HPDE6-E6E7 (cell line): ENCODE measurements around the gene SH3PXD2A.
A peak's percentile ranks its signal among the peaks of the same experiment; 100 is the strongest.
"Not testable (repeated sequence)": the region's sequence is repeated elsewhere in the genome, so short reads cannot be mapped to it uniquely, and the experiment has no call there.

ENCODE experiments used
- DNase-seq: peaks from one replicate; pipeline ENCODE4 v3.0.0; 2011; ENCODE audit warnings: missing footprints; ENCODE audit errors: extremely low spot score

SH3PXD2A gene

DNA sequence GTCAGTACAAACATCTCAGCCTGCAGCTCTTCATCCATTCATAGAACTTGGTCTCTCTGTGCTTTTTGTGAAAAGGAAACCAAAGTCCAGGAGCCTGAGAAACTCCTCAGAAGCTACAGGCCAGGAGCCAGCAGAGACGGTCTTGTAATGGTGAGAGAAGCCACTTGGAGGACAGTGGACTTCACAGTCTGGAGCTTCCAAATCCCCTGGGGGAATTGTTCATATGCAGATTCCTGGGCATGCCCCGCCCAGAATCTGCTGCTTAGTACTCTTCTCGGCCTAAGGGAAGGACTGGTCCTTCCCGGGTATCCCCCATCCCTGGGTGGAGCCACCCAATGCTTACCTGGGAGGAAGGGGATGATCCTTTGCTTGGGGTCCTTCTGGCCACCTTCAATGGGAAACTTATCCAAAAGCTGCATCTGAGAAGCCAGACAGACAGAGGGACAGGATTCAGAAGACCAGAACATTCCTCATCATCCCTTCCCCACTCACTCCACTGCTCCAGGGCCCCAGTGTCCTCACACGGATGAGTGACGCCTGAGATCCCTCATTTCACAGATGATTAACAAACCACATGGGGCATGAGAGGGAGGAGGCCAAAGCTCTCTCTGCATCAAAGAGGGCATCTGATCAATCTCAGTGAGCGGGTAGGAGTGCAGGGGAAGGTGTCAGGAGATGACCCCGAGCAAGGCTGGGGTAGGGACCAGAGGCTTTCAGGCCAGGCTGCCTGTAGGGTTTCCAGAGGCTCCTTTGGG is 88.4 kb downstream of the SH3PXD2A start:
- no peak for DNase-seq

DNA sequence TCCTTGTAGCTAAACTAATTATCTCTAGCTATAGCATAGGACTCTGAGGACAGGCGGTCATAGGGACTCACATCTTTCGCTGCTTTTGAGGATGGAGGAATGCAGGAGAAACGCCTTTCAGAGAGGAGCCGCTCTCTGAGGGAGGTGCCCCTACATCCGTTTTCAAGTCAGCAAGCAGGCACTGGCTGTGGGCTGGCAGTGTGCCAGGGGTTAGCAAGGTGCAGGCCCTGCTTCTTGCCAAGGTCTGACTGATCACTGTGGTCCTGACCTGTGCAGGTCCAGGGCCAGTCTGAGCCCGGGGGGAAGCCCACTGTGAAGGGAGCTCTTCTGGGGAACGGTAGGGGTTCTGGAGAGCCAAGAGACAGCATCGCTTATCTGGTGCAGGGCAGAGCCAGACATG is 89.4 kb downstream of the SH3PXD2A start:
- no peak for DNase-seq

DNA sequence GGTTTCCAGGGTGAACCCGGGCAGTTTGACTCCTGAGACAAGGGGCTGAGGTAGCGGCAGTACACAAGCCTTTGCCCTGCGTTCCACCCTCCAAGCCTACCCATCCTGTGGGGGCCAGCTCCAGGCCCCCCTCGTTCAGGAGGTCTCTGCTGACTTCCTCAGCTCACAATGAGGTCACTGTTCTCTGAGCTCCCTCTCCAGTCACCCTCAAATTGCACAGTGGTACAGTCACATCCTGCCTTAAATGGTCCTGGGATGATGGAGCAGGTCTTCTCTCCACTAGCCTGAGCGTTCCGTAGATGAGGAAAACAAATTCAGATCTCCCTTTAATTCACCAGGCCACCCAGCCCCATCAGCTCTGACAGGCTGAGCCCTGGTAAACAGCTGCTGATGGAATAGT is 90.2 kb downstream of the SH3PXD2A start:
- DNase-seq: no peak

DNA sequence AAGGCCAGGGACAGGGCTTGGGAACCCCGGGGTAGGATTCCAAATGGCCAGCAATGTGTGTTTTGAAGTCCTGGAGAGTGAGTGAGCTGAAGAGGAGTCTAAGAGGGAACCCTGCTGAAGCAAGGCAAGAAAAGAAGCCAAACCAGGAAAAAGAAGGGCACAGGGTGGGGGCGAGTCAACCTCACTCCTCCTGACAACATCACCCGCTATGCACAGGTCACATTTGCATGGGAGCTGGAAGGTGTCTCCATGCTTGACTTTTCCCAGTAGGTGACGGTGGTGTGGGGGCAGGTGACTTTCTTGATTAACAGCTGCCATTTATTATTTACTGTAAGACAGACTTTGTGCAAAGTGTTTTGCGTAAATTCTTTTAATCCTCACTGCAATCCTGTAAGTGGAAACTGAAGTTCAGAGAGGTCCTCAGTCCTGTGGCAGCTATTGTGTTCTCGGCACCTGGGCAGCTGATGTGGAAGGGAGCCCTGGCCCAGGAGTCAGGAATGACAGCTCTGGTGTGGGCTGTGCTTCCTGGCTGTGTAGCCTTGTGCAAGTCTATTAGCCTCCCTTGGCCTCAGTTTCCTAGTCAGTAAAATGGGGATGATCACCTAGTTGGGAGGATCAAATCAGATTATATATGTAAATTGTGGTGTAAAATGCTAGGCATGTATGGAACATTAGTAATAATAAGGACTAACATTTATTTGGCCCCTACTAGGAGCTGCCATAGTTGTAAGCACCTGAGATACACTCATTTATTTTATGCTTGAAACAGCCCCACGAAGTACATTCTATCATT is 90.9 kb downstream of the SH3PXD2A start:
- no peak for DNase-seq

DNA sequence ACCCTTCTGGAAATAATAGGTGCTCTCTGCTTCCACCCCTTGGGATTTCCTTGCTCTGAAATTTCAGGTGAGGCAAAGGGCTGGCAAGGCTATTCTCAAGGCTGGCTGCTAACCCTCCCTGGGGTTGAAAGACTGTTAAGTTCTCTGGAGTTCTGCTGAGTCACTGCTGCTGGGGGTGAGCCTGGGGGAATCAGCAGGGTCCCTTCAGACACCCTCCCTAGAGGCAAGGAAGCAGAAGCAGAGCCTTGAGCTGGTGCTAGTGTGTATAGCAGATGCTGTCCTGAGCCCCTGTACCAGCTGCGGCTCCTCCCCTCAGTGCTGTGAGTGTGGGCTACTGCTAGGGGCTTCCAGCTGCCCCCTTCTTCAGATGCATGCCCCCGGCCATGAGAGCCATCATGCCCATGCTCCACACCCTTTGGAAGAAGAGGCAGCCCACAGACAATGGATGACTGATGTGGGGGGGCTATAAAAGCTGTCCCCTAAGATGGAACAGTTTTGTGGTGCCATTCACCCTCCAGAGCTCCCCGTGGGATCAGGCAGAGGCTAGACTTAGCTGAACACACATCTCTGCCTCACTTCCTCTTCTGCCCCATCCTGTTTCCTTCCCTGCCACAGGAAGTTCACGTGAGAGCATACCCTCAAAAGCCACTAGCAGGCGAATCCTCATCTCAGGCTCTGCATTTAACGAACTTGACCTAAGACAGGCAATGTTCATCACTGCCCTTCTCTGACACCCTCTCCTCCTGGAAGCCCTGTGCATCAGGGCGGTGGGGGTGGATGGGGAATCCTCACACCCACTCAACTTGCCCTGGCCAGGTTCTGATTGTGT is 91.8 kb downstream of the SH3PXD2A start:
- no peak for DNase-seq

DNA sequence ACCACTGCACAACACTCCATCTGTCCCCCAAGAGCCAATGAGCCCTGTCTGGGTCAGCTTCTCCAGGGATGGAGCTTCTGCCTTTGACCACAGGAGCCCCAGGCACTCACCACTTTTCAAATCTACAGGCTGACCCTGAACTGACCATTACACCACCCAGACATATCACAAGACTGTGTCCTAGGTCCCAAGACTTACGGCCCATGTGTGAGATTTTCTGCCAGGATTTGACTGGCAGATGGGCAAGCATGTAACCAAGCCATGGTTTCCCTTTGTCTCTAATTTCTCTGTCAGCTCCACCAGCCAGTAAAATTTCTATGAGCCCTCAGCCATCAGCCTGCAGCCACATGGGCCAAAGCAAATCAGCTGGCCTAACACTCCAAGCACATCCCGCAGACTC is 92.5 kb downstream of the SH3PXD2A start:
- no peak for DNase-seq

DNA sequence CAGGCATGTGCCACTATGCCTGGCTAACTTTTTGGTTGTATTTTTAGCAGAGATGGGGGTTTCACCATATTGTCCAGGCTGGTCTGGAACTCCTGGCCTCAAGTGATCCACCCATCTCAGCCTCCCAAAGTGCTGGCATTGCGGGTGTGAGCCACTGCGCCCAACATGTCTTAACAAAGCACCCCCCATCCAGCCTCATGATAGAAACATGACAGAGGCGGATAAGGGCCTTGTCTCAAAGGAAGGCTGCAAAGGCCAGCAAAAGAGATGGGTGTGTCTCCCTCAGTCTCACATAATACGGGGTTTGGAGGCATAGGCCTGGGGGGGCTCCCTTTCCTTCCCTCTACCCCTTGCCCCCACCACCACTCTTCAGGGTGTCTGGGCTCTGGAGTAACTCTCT is 93.2 kb downstream of the SH3PXD2A start:
- no peak for DNase-seq

DNA sequence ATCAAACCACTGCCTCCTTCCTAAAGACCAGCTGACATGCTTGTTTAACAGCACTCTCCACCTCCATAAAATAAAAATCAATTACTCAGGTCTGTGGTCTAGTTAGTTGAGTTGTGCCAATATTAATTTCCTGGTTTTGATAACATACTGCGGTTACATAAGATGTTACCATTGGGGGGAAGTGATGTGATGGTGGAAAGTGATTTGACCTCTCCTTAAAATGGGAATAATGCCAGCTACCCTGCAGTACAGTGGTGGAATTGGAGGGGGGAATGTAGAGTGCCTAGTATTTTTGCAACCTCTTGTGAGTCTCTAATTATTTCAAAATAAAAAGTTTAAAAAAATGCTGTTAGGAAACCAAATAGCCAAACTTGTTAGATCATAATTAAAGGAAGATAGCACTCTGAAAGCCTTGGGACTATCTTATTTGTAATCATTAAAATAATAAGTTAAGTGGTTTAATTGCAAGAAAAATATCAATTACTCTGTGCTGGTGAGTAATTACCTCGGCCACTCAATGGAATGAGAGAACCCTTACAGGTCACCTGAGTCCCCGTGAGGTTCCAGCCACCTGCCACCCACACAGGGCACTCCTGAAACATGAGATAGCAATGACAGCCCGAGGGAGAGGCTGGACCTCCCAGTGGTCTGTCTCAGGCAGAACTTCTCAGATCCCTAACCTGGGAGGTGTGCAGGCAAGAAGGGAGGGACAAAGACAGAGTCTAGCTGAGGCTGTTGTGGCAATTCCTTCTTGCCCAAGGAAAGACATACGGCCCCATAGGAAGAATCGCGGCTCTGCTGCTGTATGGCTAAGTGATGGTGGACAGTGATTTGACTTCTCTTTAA is 94.1 kb downstream of the SH3PXD2A start:
- DNase-seq: no peak

DNA sequence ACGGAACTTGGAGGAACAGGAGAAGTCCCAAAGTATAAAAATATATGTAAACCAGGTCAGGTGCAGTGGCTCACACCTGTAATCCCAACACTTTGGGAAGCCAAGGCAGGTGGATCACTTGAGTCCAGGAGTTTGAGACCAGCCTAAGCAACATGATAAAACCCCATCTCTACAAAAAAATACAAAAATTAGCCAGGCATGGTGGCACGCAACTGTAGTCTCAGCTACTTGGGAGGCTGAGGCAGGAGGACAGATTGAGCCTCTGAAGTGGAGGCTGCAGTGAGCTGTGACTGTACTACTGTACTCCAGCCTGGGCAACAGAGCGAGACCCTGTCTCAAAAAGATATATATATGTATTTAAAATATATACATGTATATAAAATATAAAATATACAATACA is 95.1 kb downstream of the SH3PXD2A start:
- DNase-seq: not testable (repeated sequence)

DNA sequence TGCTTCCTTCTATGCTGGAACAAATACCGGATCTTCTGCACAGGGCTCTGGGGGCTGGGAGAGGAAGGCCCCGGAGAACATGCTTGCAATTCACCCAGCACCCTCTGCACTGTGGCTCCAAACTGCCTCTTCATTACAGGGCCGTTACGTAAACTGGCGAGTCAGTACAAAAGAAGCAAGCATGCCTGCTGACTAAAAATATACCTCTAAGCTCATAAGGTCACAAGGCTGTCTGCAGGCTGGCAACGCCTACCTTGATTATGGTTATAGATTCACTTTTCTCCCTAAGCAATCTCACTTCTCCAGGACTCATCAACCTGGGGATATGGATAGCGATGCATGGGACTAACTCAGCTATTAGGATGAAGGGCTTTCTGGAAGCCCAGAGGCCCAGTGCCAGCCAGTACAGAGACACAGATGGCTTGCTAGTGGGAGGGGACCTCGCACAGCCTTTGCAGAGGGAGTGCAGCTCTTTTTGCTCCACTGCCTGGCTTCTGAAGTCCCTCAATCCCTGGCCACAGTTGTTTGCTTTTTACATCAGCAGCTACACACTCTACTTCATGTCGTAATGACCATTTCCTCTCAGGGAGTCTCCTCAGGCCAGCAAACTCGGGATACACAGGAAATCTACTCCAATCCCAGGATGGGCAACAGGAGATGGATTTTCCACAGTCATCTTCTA is 96.1 kb downstream of the SH3PXD2A start:
- peak; percentile 64 for DNase-seq

DNA sequence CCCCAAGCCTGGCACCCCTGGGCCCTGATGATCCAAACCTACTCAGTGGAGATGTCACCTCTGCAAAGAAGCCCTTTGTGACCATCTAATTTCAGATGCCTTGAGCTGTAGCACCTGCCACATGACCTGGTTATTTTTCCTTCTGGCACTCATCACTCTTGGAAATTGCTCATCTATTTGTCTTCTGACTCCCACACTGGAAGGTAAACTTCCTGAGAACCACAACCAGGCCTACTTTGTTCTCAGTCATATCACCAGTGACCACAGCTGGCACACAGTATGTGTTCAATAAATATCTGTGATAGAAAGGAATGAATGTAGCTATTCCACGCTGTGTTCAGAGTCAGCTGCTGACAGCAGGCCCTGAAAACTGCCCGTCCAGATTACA is 97.1 kb downstream of the SH3PXD2A start:
- DNase-seq: no peak

DNA sequence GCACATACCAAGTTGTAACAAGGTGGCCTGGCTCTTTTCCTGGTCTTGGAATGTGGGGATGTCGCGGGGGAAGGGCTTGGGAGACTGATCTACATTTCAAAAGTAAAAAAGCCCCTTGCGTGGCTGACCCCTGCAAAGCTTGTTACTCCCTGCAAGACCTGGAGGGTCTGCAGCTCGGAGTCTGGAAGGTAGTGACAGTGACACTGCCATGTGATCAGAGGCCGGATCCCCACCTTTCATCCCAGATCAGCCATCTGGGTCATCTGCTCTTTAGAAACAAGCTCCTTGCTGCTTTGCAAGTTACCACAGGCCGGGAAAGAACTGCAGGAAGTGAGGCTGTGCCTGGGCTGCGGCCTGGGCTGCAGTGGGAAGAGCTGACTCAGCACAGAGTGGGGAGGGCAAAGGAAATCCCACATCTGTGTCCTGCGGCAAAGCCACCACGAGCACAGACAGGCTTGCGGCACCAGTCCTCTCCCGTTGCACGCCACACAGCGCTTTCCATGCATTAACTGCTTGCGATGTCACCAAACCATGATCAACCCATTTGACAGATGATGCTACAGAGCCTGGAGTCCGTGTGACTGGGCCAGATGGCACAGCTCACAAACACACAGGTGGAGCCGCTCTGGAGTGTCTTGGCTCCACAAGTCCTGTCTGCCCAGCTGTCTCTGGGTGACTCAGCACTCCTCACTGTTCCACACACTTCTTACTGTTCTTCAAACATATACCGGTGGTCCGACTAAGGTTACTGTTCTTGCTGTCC is 97.7 kb downstream of the SH3PXD2A start:
- DNase-seq: peak; percentile 79

DNA sequence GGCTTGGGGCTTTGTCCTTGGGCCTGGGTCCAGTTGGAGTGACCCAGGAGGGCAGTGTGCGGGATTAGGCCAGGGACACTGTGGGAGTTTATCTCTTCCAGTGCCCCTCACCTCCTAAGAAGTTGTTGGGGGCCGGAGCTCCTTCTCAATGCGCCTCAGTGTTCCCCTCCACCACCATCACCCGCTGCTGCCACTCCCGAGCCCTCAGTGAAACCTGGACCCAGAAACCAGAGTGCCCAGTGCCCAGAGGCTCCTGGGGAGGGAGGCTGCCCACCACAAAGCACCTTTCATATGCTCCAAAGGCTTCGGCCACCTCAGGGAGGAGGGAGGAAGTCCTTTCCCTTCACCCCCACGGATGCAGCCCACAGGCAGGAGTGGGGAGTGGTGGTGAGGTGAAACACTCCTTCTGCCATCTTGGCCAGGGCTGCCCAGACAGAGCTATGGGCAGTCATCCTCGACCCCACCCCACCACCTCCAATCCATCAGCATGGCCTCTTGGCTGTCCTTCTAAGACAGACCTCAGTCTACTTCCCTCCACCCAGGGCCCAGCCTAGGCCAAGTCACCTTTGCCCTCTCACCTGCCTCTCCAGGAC is 99.0 kb downstream of the SH3PXD2A start:
- no peak for DNase-seq

DNA sequence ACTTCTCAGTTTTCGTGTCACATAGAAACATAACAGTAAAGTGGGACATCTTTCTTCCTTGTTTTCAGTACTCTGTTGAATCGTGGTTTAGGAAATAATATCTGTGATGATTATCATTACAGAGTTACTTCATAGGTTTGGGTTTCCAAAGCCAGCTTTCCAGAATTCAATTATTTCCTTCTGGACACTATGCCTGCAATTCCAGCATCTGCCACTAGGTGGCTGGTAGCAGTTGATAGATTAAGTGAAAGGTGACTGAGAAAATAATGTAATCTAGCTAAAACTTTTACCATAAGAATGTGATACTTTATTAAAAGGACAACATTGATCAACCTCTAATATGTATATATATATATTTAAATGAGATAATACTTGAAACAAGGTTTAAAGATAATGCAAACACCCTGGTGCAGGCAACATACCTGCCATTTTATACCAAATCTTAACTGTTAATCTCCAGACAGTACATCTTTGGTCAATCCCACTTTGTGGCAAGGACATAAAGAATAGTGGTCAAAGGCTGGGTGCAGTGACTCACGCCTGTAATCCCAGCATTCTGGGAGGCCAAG is 102.6 kb downstream of the SH3PXD2A start:
- DNase-seq: no peak

DNA sequence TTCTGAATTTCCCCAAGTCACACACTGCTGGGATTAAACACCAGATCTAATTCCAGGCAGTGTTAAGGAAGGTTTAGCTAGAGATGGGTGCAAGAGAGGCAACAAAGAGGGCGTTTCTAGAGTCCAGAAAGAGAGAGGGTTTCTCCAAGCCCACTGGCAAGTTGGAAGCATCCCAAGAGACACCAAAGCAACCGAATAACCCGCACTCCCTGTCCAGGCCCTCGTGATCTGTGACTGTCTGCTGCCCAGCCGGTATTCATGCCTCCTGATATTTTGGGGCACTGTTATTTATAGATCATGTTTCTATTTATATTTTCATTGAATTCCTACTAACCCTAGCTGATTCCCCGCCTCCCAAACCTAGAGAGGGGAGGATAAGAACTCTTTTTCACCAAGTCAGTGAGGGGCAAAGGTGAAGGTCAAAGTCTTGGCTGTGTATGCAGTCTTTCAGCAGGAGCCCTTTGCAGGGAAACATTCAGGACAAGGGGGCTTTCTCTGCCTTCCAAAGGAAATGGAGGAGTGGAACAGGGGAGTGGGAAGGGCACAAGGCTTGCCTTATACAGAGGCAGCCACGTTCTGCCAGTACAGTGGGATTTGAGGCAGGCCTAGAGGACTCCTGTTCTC is 103.6 kb downstream of the SH3PXD2A start:
- DNase-seq: no peak

DNA sequence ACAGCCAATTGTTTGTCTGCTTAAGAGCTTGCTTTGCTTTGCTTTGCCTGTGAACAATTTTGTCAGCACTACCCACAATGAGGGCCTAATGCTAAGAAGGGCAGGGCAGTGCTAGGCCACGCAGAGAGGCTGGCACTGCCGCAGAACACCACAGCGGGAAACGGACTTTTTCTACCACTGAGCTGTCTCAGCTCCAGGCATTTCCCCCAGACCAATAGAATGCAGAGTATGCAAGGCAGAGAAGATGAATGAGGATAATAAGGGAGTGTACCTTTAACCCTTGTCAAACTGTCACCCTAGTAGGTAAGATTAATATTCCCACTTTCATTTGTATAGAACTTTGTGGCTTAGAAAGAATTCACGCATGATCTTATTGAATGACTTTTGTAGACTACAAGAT is 104.5 kb downstream of the SH3PXD2A start:
- DNase-seq: no peak

DNA sequence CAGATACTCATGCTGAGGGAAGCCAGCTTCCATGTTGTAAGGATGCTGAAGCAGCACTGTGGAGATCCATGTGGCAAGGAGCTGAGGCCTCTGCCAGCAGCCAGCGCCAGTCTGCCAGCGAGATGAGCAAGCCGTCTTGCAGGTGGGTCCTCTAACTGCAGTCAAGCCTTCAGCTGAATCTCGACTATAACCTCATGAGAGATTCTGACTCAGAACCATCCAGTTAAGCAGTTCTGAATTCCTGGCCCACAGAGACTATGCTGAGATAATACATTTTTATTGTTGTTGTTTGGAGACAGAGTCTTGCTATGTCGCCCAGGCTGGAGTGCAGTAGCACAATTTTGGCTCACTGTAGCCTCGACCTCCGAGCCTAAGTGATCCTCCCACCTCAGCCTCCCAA is 105.6 kb downstream of the SH3PXD2A start:
- DNase-seq: no peak

DNA sequence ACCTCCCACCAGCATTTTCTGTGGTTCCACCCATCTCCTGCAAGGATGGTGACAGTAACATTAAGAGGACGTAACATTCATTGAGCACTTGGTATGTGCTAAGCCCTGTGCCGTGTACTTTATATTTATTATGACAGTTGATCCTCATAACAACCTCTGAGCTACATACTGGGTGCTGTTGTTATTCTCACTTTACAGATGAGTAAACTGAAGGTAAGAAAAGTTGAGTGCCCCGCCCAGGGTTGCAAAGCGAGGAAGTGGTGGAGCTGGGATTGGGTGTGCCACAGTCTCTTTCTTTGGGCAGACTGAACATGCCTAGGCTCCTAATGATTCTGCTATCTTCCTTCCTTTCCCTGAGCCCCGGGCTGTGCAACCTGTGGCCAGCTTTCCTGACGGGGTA is 107.4 kb downstream of the SH3PXD2A start:
- no peak for DNase-seq
